ENCODE data around the gene ZDHHC14. TPM values are rescaled to one million over a fixed set of nuclear protein-coding genes. Genes with fewer than 3 reads are reported as not detected.

Gene ZDHHC14
- total RNA-seq, 1 donor from 2014 or later = 14.5 TPM

GRCh38 chr6:157597461-157598312 lies 216.7 kb downstream of the ZDHHC14 start:
- Histone ChIP-seq H3K4me3 (no peak overlapping the region), H3K27ac (no peak overlapping the region), H3K4me1 (no peaks in the 10 kb centered on the region), H3K36me3 (peaks cover 0 to 8% of the 10 kb centered on the region in 2 donors), H3K27me3 (no peaks in the 10 kb centered on the region), H3K9me3 (no peaks in the 10 kb centered on the region)
- intact Hi-C loops (cut with DNase I) = loop anchor here (2.0 to 5.0 kb wide), 2 partner anchors 215 to 281 kb away; partner anchors contain the start of gene ZDHHC14
- peak; percentile 23 to 64 (median 45) for TF ChIP-seq CTCF (IDR thresholded peaks at IDR 0.05)
- no peak for DNase-seq (ENCODE audit: low spot score in 2 of 2)

GRCh38 chr6:157599191-157599590 lies 218.2 kb downstream of the ZDHHC14 start:
- Histone ChIP-seq H3K9me3 (no peaks in the 10 kb centered on the region), H3K27ac (no peak overlapping the region), H3K4me3 (no peak overlapping the region), H3K36me3 (peaks cover 0 to 2% of the 10 kb centered on the region in 2 donors), H3K27me3 (no peaks in the 10 kb centered on the region), H3K4me1 (no peaks in the 10 kb centered on the region)
- TF ChIP-seq CTCF (IDR thresholded peaks at IDR 0.05) = no peak
- intact Hi-C loops (cut with DNase I) = loop anchor here (5.0 kb wide), 1 partner anchor 217 kb away; the partner anchor contains the start of gene ZDHHC14
- no peak for DNase-seq (ENCODE audit: low spot score in 2 of 2)

- no peak for TF ChIP-seq CTCF (IDR thresholded peaks at IDR 0.05)
- Histone ChIP-seq H3K27ac (no peak overlapping the region), H3K27me3 (no peaks in the 10 kb centered on the region), H3K9me3 (no peaks in the 10 kb centered on the region), H3K4me1 (no peaks in the 10 kb centered on the region), H3K36me3 (peaks cover 0 to 2% of the 10 kb centered on the region in 2 donors), H3K4me3 (no peak overlapping the region)
- peak in 1 of 2 donors; percentile 11 for DNase-seq (ENCODE audit: low spot score in 2 of 2)
- intact Hi-C loops (cut with DNase I) = no loop called here
Measured at GRCh38 chr6:157600807-157601206, 219.8 kb downstream of the ZDHHC14 start.

- H3K27me3 ChIP-seq = no peaks in the 10 kb centered on the region
- no peaks in the 10 kb centered on the region for H3K4me1 ChIP-seq
- H3K9me3 ChIP-seq = no peaks in the 10 kb centered on the region
- H3K36me3 ChIP-seq = no peaks in the 10 kb centered on the region
- H3K4me3 ChIP-seq = no peak overlapping the region
- no peak for TF ChIP-seq CTCF (IDR thresholded peaks at IDR 0.05)
- peak in 1 of 2 donors; percentile 40 for DNase-seq (ENCODE audit: low spot score in 2 of 2)
- intact Hi-C loops (cut with DNase I) = no loop called here
- no peak overlapping the region for H3K27ac ChIP-seq
Measured at GRCh38 chr6:157602521-157603295, 221.7 kb downstream of the ZDHHC14 start.

GRCh38 chr6:157603314-157603940 lies 222.4 kb downstream of the ZDHHC14 start:
- Histone ChIP-seq H3K9me3 (no peaks in the 10 kb centered on the region), H3K27ac (no peak overlapping the region), H3K36me3 (no peaks in the 10 kb centered on the region), H3K4me1 (no peaks in the 10 kb centered on the region), H3K27me3 (no peaks in the 10 kb centered on the region), H3K4me3 (no peak overlapping the region)
- TF ChIP-seq CTCF (IDR thresholded peaks at IDR 0.05) = no peak
- DNase-seq (ENCODE audit: low spot score in 2 of 2) = peak in 1 of 2 donors; percentile 41
- intact Hi-C loops (cut with DNase I) = no loop called here

All from ascending aorta (tissue), 2 donors.